ENCODE results near the gene HACD2. TPM values are rescaled to one million over a fixed set of nuclear protein-coding genes. Genes with fewer than 3 reads are reported as not detected.

Gene HACD2
- total RNA-seq, 5 donors from 2014 or later (not counting 1 experiment from before 2014, with no cell fraction given), result 18.2 to 23.2 (median 20.7) TPM

- Mint-ChIP-seq H3K36me3 (no peaks in the 10 kb centered on the region), H3K27ac (no peak overlapping the region), H3K9me3 (no peaks in the 10 kb centered on the region), H3K4me1 (peaks cover 0 to 4% (median 2%) of the 10 kb centered on the region in 3 donors), H3K4me3 (no peak overlapping the region), H3K27me3 (peaks cover 56 to 69% of the 10 kb centered on the region in 2 donors)
- H3K27ac ChIP-seq (ENCODE audit: low read length), result no peak overlapping the region
- H3K4me1 ChIP-seq (ENCODE audit: control insufficient read depth in 1 of 2, extremely low read depth in 1 of 2, insufficient read depth in 2 of 2, low read length in 2 of 2), result peaks cover 0 to 6% of the 10 kb centered on the region in 2 experiments
- DNase-seq (no peak), ATAC-seq (replicated peaks in 1 of 4) (no peak)
- POLR2A ChIA-PET, result no interaction called here
- CTCF ChIA-PET, result no interaction called here
- 62% methylated on average over 5 of the region's 6 CpGs for WGBS (ENCODE audit: insufficient coverage)
- no peak overlapping the region for H3K4me3 ChIP-seq (ENCODE audit: control insufficient read depth in 1 of 2, extremely low read depth in 1 of 2, low read length in 1 of 2)
- H3K9me3 ChIP-seq, result no peaks in the 10 kb centered on the region
- no peaks in the 10 kb centered on the region for H3K36me3 ChIP-seq (ENCODE audit: control insufficient read depth in 2 of 2, extremely low read depth in 1 of 2, insufficient read depth in 1 of 2, low read length in 1 of 2)
- peaks cover 3 to 55% of the 10 kb centered on the region in 2 experiments for H3K27me3 ChIP-seq (replicated peaks in 1 of 2; ENCODE audit: control insufficient read depth in 2 of 2, extremely low read depth in 1 of 2, insufficient read depth in 2 of 2, low read length in 1 of 2)
These were observed 140.8 kb downstream of the HACD2 start for GRCh38 chr3:123444023-123444422.

DNA sequence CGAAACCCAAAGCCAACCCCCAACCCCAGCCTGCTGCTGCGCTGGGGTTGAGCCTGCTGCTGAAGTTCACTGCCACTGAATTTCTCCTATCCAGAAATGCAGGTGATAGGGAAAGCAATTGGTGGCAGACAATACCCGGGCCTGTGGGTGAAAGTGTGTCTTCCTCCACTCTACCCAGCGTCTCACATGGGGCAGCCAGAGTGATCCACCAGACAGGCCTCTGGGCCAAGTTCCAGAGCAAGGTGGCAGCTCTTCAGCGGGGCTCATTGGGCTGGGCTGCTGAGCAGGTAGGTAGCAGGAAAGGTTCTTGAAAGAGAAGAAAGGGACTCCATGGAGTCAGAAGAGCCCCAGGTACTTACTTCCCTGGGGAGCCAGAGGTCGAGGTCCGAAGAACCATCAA, 141.9 kb downstream of the HACD2 start:
- DNase-seq (no peak), ATAC-seq (replicated peaks in 1 of 4) (no peak)
- H3K9me3 Mint-ChIP-seq, result no peaks in the 10 kb centered on the region
- peaks cover 60 to 69% of the 10 kb centered on the region in 2 donors for H3K27me3 Mint-ChIP-seq
- no peak overlapping the region for H3K4me3 Mint-ChIP-seq
- 92% methylated on average over 5 of the region's 7 CpGs for WGBS (ENCODE audit: insufficient coverage)
- ChIA-PET CTCF (no interaction called here), POLR2A (no interaction called here)
- Histone ChIP-seq H3K36me3 (ENCODE audit: control insufficient read depth in 2 of 2, extremely low read depth in 1 of 2, insufficient read depth in 1 of 2, low read length in 1 of 2) (no peaks in the 10 kb centered on the region), H3K27me3 (replicated peaks in 1 of 2; ENCODE audit: control insufficient read depth in 2 of 2, extremely low read depth in 1 of 2, insufficient read depth in 2 of 2, low read length in 1 of 2) (peaks cover 5 to 48% of the 10 kb centered on the region in 2 experiments), H3K4me3 (ENCODE audit: control insufficient read depth in 1 of 2, extremely low read depth in 1 of 2, low read length in 1 of 2) (no peak overlapping the region), H3K4me1 (ENCODE audit: control insufficient read depth in 1 of 2, extremely low read depth in 1 of 2, insufficient read depth in 2 of 2, low read length in 2 of 2) (no peaks in the 10 kb centered on the region), H3K9me3 (no peaks in the 10 kb centered on the region), H3K27ac (ENCODE audit: low read length) (no peak overlapping the region)
- peak overlapping the region in 1 of 2 donors; percentile 29 for H3K27ac Mint-ChIP-seq
- H3K4me1 Mint-ChIP-seq, result peaks cover 0 to 4% (median 2%) of the 10 kb centered on the region in 3 donors
- no peaks in the 10 kb centered on the region for H3K36me3 Mint-ChIP-seq

DNA sequence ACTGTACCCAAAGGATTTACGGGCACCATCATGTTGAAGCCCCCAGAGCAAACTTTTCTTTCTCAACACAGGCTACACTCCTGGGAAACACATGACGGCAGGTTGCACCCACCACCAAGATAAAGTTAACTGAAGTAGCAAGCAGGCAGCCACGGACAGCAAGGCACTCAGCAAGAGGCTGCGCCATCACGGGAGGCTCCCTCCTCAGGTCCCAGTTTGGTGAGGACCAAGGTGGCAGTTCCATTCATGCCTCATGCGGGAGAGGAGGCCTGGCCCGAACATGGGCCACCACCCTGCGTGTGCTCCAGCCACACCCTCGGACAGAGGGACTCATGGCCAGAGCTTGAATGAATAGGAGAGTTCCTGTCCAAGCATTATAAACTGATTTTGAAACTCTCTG, 142.7 kb downstream of the HACD2 start:
- H3K9me3 ChIP-seq, result no peaks in the 10 kb centered on the region
- no peak overlapping the region for H3K4me3 ChIP-seq (ENCODE audit: control insufficient read depth in 1 of 2, extremely low read depth in 1 of 2, low read length in 1 of 2)
- Mint-ChIP-seq H3K4me1 (peaks cover 0 to 4% (median 2%) of the 10 kb centered on the region in 3 donors), H3K36me3 (no peaks in the 10 kb centered on the region), H3K27me3 (peaks cover 58 to 70% of the 10 kb centered on the region in 2 donors), H3K9me3 (no peaks in the 10 kb centered on the region), H3K27ac (no peak overlapping the region), H3K4me3 (no peak overlapping the region)
- H3K27me3 ChIP-seq (replicated peaks in 1 of 2; ENCODE audit: control insufficient read depth in 2 of 2, extremely low read depth in 1 of 2, insufficient read depth in 2 of 2, low read length in 1 of 2), result peaks cover 5 to 45% of the 10 kb centered on the region in 2 experiments
- H3K4me1 ChIP-seq (ENCODE audit: control insufficient read depth in 1 of 2, extremely low read depth in 1 of 2, insufficient read depth in 2 of 2, low read length in 2 of 2), result no peaks in the 10 kb centered on the region
- H3K27ac ChIP-seq (ENCODE audit: low read length), result no peak overlapping the region
- WGBS (ENCODE audit: insufficient coverage), result 95% methylated on average over 7 of the region's 9 CpGs
- no peak for ATAC-seq (replicated peaks in 1 of 4)
- ChIA-PET POLR2A (no interaction called here), CTCF (no interaction called here)
- DNase-seq, result no peak
- H3K36me3 ChIP-seq (ENCODE audit: control insufficient read depth in 2 of 2, extremely low read depth in 1 of 2, insufficient read depth in 1 of 2, low read length in 1 of 2), result no peaks in the 10 kb centered on the region

Other genes with a start within 250 kb of the HACD2 start
- under 1 TPM in 1 of 5 donors, not detected in 4; 0.23 TPM for gene ADCY5, start 136.0 kb downstream of the HACD2 start, total RNA-seq